PC-3 (cell line): Measurements from ENCODE around the gene SCAANT1.

Source experiments
- EZH2 ChIP-seq: fragments of 300-600 bp; sonication (generic); IDR thresholded peaks from one replicate; pipeline ENCODE4 v1.6.1; 2017; ENCODE audit warnings: antibody characterized with exemption, mild to moderate bottlenecking, low read length; ENCODE audit not compliant: unreplicated experiment
- EZH2phosphoT487 ChIP-seq: fragments of 300-600 bp; sonication (generic); IDR thresholded peaks from 2 replicates; pipeline ENCODE4 v1.6.1; 2018; ENCODE audit warnings: mild to moderate bottlenecking, antibody characterized with exemption, low read length, borderline replicate concordance
- TF ChIP-seq, protein P1 (sequence below): fragments of 300-600 bp; sonication (generic); conservative IDR thresholded peaks from 2 replicates; pipeline ENCODE4 v1.5.1; 2017; ENCODE audit warnings: antibody characterized with exemption, low read depth, mild to moderate bottlenecking, low read length

DNA sequence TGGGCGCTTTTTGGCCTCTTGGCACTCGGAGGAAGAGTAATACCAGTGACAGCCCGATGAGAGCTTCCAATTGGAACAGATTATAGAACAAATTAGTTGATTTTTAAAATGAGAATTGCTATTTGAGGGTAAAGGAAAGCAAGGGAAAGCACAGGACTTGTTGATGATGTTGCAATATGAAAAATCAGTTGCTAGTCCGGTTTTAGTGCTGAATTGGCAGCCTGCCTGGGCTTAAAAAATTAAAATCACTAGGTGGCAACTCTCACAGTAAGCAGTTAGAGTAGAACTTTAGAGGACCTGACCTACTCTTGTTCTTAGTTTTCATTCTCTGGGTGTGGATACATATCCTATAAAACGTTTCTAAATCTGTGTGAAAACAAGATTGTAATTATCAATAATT, 2.1 kb upstream of the SCAANT1 start:
- TF ChIP-seq, protein P1, sequence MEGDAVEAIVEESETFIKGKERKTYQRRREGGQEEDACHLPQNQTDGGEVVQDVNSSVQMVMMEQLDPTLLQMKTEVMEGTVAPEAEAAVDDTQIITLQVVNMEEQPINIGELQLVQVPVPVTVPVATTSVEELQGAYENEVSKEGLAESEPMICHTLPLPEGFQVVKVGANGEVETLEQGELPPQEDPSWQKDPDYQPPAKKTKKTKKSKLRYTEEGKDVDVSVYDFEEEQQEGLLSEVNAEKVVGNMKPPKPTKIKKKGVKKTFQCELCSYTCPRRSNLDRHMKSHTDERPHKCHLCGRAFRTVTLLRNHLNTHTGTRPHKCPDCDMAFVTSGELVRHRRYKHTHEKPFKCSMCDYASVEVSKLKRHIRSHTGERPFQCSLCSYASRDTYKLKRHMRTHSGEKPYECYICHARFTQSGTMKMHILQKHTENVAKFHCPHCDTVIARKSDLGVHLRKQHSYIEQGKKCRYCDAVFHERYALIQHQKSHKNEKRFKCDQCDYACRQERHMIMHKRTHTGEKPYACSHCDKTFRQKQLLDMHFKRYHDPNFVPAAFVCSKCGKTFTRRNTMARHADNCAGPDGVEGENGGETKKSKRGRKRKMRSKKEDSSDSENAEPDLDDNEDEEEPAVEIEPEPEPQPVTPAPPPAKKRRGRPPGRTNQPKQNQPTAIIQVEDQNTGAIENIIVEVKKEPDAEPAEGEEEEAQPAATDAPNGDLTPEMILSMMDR = no peak
- TF ChIP-seq EZH2 (no peak), EZH2phosphoT487 (no peak)
